T-helper 9 cell (primary cell): Measurements from ENCODE around the gene ZXDA.
"Not testable (repeated sequence)": the region's sequence is repeated elsewhere in the genome, so short reads cannot be mapped to it uniquely, and the experiment has no call there.

Experiments
- DNase-seq: peaks from one replicate; pipeline ENCODE4 v3.0.0-alpha.2; 2020
- total RNA-seq, 2 donors: gene quantifications; one replicate each; lab custom pipeline; 2026; lab: John Stamatoyannopoulos, UW

ZXDA gene, protein sequence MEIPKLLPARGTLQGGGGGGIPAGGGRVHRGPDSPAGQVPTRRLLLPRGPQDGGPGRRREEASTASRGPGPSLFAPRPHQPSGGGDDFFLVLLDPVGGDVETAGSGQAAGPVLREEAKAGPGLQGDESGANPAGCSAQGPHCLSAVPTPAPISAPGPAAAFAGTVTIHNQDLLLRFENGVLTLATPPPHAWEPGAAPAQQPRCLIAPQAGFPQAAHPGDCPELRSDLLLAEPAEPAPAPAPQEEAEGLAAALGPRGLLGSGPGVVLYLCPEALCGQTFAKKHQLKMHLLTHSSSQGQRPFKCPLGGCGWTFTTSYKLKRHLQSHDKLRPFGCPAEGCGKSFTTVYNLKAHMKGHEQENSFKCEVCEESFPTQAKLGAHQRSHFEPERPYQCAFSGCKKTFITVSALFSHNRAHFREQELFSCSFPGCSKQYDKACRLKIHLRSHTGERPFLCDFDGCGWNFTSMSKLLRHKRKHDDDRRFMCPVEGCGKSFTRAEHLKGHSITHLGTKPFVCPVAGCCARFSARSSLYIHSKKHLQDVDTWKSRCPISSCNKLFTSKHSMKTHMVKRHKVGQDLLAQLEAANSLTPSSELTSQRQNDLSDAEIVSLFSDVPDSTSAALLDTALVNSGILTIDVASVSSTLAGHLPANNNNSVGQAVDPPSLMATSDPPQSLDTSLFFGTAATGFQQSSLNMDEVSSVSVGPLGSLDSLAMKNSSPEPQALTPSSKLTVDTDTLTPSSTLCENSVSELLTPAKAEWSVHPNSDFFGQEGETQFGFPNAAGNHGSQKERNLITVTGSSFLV
- 29.0 to 53.3 reads per million in 2 donors for total RNA-seq

DNA sequence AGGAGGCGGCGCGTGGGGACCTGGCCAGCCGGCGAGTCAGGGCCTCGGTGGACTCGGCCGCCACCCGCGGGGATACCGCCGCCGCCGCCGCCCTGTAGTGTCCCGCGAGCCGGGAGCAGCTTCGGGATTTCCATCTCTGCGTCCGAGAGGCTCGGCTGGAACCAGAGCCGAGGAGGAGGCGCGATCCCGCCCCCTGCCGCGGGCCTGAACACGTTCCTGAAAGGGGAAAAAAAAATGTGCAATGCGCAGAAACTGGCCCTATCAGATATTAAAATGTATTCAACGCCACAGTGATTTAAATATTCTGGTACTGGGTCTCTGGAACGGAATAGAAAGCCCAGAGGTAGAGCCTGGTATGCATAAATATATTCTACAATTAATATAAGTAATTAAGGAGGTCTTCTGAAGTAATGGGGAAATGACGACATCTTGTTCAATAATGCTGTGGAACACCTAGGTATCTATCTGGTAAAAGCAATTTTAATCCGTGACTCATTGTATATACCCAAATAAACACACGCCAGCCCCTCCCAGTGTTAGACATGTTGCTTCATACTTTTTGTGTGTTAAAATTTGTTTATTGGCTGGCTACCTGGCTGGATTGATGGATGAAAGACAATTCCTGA lies at the start of gene ZXDA:
Gene ZXDA, minus strand, starts transcription at position 172 of the 626 bp plus-strand sequence. Its CDS starts 38 bp downstream, at position 134.
- DNase-seq: not testable (repeated sequence)

DNA sequence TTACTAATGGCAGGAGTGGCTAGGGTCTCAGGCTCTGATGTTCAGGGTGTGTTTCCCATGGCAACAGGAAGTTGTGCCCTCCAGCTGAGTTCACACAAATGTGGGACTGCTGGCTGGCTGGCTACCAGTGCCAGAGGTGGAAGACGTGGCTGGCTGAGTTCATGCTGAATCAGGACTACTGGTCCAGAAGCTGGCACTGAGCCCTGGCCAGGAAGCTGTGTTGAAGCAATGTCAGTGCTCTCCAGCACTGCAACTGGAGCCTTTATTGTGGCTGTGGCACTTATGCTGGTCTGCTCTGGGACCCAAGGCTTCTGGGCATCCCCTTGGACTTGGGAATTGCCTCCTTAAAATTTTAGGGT lies 42.0 kb upstream of the ZXDA start:
- DNase-seq: no peak

GRCh38 chrX:57951666-57952319 lies 41.5 kb upstream of the ZXDA start:
- no peak for DNase-seq

DNA sequence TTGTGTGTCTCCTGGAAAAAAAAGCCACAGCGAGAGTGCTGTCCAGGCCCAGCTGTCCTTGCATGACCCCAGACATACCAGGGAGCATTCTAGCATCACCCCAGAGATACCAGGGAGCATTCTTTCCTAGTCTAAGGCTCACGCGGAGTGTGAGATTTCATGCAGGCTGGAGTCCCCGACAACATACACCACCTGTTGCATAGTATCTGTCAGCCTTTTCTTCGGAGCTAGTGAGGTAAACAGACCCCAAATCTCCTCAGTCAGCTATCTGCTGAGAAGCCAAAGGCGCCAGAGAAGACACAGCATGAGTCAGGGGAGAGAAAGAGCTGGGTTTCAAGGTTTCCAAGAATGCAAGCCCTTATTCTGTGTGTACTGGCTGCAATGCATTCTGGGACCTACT lies 23.1 kb upstream of the ZXDA start:
- no peak for DNase-seq

GRCh38 chrX:57932266-57932665 lies 22.0 kb upstream of the ZXDA start:
- DNase-seq: no peak

DNA sequence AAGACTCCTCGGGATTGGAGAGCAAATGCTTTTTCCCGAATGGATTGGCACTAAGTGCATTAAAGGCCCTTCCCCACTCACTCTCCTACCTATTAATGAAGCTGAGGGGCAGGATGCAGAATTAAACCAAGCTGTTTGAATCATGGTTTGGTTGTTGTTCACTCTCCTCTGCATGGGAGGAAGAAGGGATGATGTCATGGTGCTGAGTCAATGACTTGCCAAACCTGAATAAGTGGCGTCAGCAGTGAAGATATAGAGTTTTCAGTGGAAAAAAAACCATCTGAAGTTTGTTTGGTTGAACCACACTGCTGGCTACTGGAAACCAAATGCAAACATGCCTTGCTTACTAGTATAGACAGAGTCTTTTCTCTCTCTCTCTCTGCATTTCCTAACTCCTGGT lies 19.8 kb upstream of the ZXDA start:
- no peak for DNase-seq

DNA sequence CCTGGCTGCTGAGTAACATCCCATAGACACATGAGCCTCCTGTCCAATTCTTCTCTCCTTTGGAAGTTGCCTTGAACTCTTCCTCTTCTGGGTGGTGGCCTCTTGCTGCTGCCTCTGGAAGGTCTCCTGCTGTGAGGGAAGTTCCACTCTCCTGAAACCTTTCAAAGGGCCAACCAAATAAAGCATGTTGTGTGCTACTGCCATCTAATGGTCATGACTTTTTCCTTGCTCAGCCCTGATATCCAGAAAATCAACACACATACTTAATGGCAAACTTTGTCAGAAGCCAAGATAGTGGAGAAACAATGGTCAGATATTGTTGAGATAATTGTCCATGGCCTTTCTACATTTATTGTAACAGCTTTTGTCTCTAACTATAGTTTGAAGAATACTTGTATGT lies 19.1 kb upstream of the ZXDA start:
- no peak for DNase-seq

GRCh38 chrX:57925806-57926205 lies 15.5 kb upstream of the ZXDA start:
- no peak for DNase-seq

DNA sequence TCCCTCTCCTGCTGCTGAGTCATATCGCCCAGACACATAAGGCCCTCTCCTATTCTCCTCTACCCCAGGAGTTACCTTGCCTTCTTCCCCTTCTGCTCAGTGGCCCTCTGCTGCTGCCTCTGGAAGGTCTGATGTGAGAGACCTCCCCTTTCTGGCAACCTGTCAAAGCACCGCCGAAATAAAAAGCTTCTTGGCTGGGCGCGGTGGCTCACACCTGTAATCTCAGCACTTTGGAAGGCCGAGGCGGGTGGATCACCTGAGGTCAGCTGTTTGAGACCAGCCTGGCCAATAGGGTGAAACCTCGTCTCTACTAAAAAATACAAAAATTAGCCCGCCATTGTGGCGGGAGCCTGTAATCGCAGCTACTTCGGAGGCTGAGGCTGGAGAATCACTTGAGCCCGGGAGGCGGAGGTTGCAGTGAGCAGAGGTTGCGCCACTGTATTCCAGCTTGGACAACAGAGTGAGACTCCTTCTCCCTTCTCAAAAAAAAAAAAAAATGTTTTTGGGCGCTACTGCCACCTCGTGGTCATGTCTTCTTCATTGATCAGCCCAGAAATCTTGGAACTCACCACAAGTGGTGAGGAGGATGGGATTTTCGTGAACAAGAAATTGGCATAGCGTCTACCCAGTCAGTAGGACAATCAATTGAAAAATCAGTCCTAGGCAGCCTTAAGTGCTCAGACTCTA lies 8.6 kb upstream of the ZXDA start:
- DNase-seq: peak; percentile 10

- DNase-seq: no peak
Observed at GRCh38 chrX:57915680-57916079, 5.4 kb upstream of the ZXDA start.

DNA sequence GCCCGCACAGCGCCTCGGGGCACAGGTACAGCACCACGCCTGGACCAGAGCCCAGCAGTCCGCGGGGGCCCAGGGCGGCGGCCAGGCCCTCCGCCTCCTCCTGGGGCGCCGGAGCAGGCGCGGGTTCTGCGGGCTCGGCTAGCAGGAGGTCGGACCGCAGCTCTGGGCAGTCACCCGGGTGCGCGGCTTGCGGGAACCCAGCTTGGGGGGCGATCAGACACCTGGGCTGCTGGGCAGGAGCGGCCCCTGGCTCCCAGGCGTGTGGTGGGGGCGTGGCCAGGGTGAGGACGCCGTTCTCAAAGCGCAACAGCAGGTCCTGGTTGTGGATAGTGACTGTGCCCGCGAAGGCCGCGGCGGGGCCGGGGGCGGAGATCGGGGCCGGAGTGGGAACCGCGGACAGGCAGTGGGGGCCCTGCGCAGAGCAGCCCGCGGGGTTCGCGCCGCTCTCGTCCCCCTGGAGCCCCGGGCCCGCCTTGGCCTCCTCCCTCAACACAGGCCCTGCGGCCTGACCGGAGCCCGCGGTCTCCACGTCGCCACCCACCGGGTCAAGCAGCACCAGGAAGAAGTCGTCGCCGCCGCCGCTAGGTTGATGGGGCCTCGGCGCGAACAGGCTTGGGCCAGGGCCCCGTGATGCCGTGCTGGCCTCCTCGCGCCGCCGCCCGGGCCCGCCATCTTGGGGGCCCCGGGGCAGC lies 517 bp downstream of the ZXDA start:
- not testable (repeated sequence) for DNase-seq

- not testable (repeated sequence) for DNase-seq
Observed at GRCh38 chrX:57908972-57909594, 1.2 kb downstream of the ZXDA start.

DNA sequence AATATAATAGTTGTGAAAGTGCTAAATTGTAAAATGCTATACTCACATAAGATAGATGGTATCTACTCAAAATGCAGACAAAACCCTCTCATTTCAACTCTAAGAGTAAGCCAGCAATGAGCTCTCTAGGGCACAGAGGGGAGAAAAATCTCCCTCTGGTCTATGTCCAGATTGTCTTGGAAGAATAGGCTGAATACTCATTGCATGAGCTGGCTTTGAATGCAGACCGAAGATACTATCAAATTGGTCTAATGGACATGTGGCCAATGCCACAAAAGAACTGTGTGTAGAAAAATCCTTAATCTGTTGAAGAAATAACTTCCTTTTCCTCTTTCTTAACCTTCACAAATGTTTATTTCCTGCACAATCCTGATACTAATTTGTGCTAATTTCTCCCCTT lies 3.5 kb downstream of the ZXDA start:
- DNase-seq: no peak

- no peak for DNase-seq
Observed at GRCh38 chrX:57905141-57905540, 5.1 kb downstream of the ZXDA start.

DNA sequence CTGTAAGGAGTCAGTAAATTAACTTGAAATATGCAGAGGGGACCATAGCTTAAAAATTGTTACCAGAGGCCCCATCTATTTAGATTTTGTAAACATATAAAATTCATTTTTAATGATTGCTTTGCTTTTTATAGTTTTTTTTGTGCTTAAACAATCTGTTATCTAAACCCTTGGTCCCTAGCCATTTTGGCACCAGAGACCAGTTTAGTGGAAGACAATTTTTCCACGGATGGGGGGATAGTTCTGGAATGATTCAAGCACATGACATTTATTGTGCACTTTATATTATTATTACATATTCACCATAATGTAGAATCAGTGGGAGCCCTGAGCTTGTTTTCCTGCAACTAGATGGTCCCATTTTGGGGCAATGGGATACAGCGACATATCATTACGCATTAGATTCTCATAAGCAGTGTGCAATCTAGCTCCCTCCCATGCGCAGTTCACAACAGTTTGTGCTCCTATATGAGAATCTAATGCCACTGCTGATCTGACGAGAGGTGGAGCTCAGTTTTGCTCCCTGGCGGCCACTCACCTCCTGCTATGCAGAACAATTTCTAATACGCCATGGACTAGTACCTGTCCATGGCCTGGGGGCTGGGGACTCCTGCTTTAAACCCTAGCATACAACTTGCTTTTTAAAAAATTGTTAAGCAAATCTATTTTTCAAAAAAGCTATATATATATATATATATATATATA lies 5.9 kb downstream of the ZXDA start:
- DNase-seq: no peak

- no peak for DNase-seq
Observed at GRCh38 chrX:57902633-57903032, 7.6 kb downstream of the ZXDA start.

DNA sequence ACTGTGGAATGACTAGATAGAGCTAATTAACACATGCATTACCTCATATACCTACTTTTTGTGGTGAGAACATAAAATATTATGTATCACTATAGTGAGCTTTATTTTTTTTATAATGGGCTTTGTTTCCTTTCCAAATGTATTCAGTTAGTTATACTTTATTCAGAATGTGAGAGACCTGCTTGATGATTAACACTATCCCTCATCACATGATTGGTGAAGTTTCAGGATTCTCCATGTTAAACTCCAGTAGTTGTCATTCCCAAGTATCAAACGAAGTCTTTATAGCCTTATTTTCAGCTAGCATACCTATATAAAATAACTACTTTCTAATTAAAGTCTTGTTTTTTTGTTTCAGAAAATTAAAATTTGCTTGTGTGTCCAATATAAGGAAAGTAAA lies 8.8 kb downstream of the ZXDA start:
- DNase-seq: no peak

DNA sequence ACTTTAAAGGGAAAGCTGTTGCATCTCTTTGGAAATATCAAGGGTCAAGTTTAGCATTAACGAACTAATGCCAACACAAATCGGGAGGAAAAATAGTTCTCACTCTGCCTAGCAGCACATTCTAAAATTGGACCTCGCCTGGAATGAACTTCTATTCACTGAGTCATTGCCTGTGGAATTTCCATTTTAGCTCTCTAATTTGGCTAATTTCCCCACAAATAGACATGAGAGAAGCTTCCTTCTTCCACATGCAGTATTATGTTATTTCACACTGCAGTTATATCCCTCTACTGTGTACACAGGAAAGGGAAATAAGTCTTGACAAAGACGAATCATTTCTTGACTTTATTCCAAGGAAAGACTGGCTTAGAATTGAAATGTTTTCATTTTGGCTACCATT lies 9.3 kb downstream of the ZXDA start:
- DNase-seq: no peak

GRCh38 chrX:57899906-57900305 lies 10.4 kb downstream of the ZXDA start:
- DNase-seq: no peak

- no peak for DNase-seq
Observed at GRCh38 chrX:57899064-57899463, 11.2 kb downstream of the ZXDA start.

DNA sequence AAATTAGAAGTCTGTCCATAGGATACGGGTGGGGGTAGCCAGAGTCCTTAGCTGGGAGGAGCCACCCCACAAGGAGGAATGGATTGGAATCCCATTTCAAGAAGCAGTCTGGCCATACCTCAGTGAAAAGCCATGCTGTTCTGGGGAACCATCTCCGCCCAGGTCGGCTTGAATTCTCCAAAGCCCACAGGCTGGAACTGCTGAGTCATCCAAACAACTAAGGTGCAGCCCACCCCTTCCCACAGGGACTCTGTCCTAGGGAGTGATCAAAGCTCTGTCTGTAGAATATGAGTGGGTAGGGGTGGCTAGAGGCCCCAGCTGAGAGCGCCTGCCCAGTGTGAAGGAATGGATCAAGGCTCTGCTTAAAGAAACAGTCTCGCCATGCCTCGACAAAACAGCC lies 38.8 kb downstream of the ZXDA start:
- no peak for DNase-seq
